GM12872 (cell line): Measurements from ENCODE around the gene ITGB1.

Experiments used
- TF ChIP-seq, protein P1 (sequence below): IDR thresholded peaks from 3 replicates; pipeline ENCODE4 v1.5.1; 2011; ENCODE audit warnings: low read depth, mild to moderate bottlenecking, low read length, moderate library complexity; ENCODE audit not compliant: insufficient read depth

ITGB1 gene

DNA sequence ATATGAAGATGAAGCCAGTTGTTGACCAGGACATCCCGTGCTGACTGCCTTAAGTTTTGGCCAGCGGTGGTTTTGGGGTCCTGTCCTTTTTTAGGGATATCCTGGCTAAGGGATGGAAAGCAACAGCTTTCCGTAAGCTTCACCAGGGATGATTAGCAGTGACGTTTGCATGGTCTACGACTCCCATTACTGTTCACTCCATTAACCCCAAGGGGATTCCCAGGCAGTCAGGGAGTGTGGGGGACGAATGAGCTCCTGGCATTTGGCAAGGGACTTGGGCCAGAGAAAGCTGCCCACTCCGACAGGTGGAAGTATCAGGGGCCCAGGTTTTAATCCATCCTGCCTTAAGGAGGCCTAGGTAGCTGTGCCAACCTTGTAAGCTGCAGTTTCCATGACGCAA lies 66.8 kb downstream of the ITGB1 start:
- TF ChIP-seq, protein P1, sequence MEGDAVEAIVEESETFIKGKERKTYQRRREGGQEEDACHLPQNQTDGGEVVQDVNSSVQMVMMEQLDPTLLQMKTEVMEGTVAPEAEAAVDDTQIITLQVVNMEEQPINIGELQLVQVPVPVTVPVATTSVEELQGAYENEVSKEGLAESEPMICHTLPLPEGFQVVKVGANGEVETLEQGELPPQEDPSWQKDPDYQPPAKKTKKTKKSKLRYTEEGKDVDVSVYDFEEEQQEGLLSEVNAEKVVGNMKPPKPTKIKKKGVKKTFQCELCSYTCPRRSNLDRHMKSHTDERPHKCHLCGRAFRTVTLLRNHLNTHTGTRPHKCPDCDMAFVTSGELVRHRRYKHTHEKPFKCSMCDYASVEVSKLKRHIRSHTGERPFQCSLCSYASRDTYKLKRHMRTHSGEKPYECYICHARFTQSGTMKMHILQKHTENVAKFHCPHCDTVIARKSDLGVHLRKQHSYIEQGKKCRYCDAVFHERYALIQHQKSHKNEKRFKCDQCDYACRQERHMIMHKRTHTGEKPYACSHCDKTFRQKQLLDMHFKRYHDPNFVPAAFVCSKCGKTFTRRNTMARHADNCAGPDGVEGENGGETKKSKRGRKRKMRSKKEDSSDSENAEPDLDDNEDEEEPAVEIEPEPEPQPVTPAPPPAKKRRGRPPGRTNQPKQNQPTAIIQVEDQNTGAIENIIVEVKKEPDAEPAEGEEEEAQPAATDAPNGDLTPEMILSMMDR: no peak

GRCh38 chr10:32890444-32890843 lies 67.6 kb downstream of the ITGB1 start:
- TF ChIP-seq, protein P1: no peak

DNA sequence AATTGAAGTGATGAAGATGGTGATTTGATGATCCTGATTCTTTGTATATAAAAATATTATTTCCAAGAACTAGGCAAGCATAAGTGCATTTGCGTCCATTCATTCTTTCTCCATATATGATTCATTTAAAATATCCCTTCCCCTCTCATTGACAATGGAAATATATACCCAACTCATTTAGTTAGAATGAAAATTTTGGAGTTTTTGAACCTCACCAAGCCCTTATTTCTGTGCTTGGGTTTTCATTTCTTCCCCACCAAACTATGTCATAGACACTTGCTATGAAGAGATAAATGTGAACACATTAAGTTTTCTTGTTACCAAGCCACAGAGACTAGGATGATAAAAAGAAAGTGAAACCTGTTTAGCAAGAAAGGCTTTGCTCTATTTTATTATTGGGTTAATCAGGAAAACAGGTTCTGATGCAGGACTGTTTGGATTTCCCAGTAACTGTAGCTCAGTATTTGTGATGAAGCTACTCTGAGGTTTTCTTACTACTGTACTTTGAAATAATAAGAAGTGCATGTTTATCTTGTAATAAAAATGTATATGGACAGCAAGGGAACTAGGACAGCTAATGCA lies 68.3 kb downstream of the ITGB1 start:
- TF ChIP-seq, protein P1: no peak

DNA sequence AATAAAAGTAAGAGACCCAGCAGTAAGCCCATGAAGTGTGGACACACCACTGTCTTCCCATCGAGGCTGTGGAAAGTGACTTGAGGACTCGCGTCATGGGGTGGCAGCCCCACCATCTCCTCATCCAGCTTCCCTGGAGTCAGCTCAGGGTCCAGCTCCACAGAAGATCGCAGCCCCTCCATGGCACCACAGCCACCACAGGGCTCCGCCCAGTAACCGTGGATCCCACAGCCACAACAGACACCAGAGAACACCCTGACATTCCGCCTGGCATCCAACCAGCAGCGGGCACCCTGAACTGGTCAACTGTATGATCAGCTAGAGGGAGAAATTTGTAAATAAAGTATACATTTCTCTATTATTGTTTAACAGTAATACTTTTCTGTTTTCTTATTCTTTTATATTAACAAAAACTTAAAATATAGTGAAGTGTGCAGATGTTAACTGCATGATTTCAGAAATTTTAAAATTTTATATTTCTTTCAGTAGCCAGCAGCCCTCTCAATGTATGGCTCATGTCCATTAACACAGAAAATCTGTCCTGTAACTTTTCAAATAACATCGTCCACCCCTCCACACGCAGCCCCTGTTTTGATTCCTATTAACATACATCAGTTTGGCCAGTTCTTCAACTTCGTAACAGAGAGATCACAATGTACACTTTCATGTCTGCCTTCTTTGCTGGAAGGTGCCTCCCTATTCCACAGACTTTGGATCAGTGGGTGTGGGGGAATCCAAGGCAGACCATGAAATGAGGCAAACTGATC lies 69.7 kb downstream of the ITGB1 start:
- TF ChIP-seq, protein P1: no peak

GRCh38 chr10:32887481-32887880 lies 70.5 kb downstream of the ITGB1 start:
- TF ChIP-seq, protein P1: no peak

- TF ChIP-seq, protein P1: no peak
These were observed 76.0 kb downstream of the ITGB1 start for GRCh38 chr10:32882076-32882475.

- TF ChIP-seq, protein P1: no peak
These were observed 79.4 kb downstream of the ITGB1 start for GRCh38 chr10:32878646-32879045.
